Placental pericyte (primary cell): Measurements from ENCODE around the gene CYRIA. TPM values are rescaled to one million over a fixed set of nuclear protein-coding genes. Genes with fewer than 3 reads are reported as not detected.

Experiments
- total RNA-seq: library from RNA; depleted of rRNA; stranded (reverse); fragments of >200 nt; gene quantifications from 2 replicates; pipeline ENCODE4 v1.2.3, GENCODE V29; 2012

Gene CYRIA
- 0.22 and 0.43 TPM in 2 replicates for total RNA-seq

DNA sequence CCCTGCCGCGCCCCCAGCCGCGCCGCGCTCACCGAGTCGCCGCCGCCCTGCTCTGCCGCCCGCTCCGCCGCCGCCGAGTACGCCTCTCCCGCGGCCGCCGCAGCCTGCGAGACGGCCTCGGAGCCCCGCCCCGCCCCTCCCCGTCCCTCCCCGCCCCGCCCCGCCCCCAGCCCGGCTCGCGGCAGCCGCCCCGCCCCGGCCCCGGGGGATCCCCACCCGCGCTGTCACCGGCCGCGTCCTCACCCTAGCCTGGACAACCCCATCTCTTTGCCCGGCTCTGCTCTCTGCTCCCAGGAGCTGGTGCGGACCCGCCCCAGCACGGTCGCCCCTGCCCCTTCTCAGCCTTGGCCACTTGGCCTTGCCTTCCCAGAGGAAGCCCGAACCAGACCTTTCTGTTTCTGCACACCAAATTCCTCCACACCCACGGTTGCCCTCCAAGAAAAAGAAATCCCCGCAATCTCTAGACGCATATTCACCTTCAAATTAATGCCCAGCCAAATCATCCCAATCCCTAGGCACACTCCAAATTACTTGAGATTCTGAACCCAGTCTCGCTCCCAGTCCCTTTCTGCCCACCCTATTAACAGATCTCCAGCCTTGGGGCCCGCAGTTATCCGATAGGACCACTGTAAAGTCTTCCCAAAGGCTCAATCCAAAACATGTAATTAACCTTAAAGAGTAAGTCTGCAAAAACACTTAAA is at the start of gene CYRIA:
Gene CYRIA, minus strand, starts transcription at position 87 of the 701 bp plus-strand sequence. CDS start 77,715 bp downstream, outside the sequence.

